ENCODE data around the gene RUNX3. TPM values are rescaled to one million over a fixed set of nuclear protein-coding genes. Genes with fewer than 3 reads are reported as not detected.
"Not testable (repeated sequence)": the region's sequence is repeated elsewhere in the genome, so short reads cannot be mapped to it uniquely, and the experiment has no call there.

The RUNX3 gene
- total RNA-seq, 1 donor from 2014 or later = 5.3 TPM

DNA sequence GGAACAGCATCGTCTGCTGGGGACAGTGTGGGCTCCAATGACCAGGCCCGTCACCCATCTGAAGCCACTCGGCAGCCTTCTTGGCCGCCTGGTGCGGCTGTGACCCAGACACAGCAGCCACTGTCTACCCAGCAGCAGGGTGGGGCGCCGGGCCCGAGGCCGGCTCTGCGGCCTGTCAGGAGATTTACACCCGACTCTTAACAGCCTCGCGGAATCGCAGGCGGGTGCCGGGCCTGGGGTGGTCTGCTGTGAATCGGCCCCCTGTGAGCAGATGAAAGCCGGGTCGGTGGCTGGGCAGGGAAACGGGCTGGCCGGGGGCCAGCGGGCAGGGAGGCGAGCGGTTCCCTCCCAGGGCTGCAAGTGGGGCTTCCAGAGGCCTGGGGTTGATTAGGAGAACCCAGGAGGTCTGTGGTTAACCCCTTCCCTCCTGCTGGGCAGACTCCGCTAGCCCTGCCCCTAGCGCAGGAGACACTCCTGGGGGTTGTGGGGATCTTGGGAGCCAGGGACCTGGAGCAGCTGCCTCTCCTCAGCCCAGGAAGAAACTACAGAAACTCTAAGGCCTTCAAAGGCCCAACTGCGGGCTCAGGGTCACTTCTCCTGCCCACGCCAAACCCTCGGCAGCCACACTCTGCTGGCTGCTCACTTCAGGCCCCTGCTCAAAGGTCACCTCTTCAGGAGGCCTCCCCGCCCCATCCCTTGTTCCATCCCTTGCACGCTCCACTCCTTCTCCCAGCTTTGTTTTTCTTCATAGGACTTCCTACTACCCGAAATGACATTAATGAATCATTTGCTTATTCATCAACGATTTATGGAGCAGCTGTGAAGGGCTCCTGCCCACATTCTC lies 15.6 kb downstream of the RUNX3 start:
- DNase-seq (ENCODE audit: low spot score) = no peak

DNA sequence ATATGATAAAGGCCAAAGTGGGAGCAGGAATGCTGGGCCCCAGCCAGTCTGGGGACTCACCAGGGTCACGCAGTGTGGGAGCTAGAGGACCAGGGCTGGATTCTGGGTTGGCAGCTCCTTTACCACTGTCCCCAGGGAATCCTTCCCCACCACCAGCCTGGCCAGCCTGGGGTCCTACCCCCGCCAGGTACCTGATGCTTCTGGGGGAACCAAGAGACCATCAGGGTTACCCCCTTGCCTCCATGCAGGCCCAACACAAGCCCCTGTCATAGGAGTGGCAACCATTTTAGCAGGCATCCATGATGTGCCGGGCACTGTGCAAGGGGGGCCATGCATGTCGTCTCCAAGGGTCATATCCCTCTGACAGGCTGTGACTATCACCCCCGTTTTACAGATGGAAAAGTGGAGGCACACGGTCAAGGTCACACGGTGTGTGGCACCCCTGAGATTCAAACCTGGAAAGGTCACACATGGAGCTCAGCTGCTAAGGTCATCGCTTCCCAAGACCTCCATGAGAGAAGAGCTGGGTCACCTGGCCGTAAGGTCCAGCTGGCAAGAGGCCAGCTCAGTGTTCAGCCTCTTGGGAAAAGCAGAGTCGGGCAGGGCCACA lies 16.4 kb downstream of the RUNX3 start:
- no peak for DNase-seq (ENCODE audit: low spot score)

DNA sequence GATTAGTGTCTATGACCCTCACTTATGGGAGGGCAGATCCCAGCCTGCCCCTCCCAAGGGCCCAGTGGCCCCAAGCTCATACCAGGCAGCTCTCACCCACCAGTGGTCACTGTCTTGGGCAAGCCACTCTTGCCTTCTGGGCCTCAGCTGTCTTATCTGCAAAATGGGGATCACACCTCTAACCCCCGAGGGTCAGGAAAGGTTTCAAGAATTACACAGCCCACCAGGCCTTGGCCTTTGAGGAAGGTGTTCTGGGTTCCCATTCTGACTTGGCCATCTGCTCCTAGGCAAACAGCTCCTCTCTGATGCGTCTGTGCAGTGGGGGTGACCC lies 16.8 kb downstream of the RUNX3 start:
- DNase-seq (ENCODE audit: low spot score) = no peak

DNA sequence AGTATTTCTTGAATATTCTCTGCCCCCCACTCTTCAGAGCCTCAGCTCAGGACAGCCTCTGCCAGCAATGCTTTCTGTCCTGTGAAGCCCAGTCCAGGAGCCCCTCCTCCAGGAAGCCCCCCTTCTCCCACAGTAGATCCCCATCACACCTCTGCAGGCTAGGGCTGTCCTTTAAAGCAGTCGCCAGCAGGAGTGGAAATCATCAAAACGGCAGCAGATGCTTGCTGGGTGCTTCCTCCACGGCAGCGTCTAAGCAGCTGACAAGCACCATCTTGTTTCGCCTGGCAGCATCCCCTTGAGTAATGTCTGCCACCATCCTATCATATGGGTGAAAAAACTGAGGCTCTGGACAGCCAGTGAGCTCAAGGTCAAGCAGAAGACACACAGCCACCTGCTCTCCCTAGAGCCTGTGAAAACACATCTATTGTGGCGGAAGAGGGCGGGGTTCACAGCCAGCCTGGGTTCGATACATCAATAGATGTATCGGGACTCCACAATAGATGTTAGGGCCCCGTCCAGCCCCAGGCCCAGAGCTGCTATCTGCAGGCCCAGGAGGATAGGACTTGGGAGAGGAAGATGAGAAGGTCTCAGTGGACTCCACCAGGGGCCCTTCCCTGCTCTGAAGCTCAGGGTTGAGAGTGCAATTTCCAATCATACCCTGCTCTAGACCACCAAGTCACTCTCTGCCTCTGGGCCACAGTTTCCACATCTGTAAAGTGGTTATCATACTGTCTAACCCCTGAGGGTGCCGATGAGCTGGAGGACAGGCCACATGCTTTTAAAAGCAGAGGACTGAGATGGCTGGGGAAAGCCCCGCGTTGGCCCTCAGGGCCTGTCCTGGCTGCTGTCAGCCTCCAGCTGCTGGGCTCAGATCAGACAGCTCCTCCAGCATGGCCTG lies 17.5 kb downstream of the RUNX3 start:
- no peak for DNase-seq (ENCODE audit: low spot score)

DNA sequence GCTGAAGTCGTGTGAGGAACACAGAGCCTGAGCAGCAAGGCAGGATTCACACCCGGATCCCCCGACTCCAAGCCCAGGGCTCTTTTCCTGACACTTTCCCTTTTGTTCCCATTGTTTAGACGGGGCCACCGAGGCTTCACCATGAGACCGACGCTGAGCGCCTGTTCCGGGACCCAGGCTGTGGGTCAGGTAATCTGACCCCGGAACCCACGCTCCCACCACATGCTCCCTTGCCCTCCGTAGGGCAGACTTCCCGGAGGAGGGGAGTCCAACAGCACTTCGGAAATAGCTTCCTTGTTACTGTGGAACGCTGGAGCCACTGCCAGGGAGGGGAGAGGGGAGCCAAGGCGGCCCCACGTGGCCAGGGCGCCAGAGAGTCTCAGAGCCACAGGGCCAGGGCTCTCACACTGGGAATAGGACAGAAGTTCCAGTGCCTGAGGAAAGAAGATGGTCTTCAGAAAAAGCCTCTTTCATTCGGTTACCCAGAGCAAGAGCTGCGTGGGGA lies 18.4 kb downstream of the RUNX3 start:
- no peak for DNase-seq (ENCODE audit: low spot score)

DNA sequence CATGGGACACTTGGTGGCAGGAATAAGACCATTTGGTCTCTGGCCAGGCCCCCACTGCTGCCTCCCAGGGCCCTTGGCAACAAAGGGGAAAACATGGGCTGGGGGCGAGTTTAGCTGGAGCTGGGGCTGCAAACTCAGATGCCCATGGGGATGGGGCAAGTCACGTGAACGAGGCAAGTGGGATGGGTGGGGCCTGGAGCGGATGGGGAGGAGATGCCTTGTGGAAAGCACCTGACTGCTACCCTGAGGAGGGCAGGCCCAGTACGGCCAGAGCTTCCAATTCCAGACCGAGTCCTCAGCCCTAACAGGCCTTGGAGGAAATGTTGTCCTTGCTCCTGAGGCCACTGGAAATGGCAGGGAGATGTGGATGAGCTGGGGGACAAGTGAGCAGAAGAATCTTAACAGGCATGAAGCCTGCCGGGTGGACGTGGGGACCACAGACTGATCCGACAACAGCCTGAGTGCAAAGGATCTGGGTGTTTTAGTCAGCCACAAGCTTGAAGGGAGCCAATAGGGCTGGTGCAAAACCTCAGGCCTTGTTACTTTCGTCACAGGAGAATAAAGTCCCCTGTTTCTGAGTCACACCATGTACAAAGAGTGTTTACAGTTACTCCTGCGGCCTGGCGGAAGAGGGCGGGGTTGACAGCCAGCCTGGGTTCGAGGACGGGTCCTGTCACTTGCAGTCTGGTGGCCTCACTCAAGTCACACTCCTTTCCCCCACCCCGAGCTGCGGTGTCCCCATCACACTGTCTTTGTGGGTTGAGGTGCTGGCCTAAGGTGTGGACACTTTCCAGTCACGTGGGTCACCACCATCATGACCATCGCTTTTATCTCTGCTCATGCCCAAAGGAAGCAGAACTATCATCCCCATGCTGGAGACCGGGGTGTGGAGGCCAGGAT lies 19.1 kb downstream of the RUNX3 start:
- peak; percentile 61 for DNase-seq (ENCODE audit: low spot score)

DNA sequence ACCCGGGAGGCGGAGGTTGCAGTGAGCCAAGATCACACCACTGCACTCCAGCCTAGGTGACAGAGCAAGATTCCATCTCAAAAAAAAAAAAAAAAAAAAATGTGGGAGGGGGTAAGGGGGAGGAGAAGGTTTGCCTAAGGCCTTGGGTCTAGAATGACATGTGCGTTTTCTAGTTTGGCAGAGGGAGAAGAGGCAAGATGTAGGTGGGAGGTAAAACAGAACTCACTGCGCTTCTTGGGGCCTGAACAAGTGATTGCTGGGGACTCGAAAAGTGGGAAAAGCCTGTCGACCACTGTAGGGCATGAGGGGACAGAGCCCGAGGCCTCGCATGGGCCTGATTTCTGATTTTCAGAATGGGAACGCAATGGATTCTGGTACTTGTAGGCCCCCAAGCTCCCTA lies 19.9 kb downstream of the RUNX3 start:
- DNase-seq (ENCODE audit: low spot score) = no peak

DNA sequence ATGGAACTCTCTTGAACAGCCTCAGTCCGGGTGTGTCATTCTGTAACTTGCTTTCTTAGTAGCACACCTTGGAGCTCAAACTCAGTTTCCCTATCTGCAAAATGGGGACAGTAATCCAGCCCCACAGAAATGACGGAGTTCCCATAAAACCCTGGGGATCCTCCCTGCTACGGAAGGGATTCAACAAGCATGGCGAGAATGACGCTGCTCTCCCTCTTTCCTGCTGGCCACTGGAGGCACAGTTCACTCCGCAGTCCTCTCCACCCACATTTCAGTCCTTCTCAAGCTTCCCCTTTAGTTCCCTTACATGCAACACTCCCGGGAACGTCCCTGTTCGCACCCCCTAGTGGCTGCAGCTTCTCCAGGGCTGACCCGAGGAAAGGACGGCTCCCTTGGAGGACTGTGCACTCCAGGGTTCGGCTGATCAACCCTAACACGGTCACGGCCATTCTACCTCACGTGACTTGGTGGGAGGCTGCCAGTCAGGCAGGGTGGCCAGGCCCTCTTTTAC lies 20.6 kb downstream of the RUNX3 start:
- no peak for DNase-seq (ENCODE audit: low spot score)

DNA sequence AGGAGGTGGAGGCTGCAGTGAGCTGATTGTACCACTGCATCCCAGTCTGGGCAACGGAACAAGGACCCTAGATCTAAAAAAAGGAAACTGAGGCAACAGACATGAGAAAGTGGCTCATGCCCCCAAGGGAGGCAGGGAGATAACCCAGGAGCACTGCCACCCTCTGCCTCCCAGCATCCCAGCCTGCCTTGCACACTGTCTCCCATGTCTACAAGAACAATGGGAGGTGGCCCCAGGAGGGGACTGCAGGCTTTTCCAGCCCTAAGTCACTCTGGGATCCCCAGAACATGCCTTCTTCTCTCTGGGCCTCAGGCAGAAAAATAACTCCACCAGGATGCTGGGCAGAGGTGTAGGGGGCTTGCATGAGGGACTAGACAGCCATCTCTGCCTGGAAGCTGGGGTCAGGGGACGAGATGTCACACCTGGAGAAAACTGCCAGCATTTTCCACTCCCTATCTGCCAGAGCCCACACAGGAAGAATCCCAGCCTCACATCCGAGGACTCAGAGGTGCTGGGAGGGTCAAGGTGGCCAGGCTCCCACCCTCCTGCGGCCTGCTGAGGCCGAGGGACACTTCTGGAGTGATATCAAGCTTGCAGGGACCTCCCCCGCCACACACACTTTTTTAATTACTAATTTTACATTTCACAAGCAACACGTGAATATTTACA lies 21.4 kb downstream of the RUNX3 start:
- DNase-seq (ENCODE audit: low spot score) = no peak

DNA sequence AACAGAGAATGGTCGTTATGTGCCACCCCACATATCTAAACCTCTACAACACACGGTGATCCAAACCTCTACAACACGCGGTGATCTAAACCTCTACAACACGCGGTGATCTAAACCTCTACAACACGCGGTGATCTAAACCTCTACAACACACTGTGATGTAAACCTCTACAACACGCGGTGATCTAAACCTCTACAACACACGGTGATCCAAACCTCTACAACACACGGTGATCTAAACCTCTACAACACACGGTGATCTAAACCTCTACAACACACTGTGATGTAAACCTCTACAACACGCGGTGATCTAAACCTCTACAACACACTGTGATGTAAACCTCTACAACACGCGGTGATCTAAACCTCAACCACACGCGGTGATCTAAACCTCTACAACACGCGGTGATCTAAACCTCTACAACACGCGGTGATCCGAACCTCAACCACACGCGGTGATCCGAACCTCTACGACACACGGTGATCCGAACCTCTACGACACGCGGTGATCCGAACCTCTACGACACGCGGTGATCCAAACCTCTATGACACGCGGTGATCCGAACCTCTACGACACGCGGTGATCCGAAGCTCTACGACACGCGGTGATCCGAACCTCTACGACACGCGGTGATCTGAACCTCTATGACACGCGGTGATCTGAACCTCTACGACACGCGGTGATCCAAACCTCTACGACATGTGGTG lies 22.3 kb downstream of the RUNX3 start:
- not testable (repeated sequence) for DNase-seq (ENCODE audit: low spot score)

DNA sequence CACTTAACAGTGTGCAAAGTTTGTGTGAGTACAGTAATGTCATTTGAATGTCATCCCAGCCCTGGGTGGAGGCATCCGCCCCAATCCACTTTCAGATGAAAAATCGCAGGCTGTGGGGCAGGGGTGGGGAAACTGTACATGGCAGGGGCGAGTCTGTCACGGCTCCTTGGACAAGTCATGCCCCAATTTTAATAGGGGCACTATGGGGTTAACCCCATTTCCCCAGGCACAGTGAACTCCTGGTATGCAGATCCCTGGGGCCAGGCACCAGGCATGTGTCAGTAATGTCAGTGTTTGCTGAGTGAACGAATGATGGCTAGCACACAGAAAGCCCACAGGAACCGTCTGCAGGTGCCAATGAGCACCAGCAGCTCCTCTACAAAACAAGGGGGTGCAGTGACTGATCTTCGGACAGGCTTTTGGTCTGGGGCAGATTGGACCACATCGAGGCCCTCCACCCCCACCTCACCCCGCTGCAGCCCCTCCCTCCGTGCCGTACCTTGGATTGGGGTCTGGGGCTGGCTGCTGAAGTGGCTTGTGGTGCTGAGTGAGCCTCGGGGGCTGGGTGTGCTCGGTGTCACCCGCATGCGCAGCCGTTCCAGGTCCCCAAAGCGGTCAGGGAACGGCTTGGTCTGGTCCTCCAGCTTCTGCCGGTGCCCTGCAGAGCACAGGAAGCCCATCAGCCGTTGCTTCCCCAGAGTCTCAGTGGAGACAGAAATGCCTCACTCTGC lies 23.2 kb downstream of the RUNX3 start:
- no peak for DNase-seq (ENCODE audit: low spot score)

DNA sequence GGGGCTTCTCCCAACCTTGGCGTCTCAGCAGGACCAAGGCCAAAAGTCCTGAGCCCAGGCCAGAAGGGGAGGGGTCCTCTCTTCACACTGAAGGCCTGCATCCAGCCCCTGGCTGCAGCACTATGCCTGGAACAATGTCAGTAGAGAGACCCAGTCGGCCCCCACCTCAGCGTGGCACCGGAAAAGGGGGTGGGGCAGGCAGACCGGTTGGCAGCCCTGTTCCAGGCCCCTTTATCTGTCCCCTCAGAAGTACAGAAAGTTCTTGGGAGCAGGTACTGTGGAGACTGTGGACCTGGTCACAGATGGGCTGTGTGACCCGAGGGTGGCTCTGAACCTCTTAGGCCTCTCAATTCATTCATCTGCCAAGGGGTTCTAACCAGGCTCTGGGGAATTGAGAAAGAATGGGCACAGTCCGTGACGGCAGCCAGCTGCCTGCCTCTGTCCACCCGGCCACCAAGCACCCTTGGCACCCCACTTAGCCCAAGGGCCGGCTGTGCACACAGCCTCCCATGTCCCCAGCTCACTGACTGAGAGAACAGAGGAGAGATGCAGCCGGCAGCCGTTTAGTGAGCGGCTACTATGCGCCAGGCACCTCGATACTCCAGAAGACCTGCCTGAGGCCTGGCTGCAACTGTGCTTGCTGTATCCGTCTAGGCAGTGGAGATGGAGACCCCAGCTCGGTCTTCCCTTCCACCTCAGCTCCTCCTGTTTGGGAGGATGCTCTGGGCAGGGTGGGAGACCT lies 23.9 kb downstream of the RUNX3 start:
- DNase-seq (ENCODE audit: low spot score) = no peak

DNA sequence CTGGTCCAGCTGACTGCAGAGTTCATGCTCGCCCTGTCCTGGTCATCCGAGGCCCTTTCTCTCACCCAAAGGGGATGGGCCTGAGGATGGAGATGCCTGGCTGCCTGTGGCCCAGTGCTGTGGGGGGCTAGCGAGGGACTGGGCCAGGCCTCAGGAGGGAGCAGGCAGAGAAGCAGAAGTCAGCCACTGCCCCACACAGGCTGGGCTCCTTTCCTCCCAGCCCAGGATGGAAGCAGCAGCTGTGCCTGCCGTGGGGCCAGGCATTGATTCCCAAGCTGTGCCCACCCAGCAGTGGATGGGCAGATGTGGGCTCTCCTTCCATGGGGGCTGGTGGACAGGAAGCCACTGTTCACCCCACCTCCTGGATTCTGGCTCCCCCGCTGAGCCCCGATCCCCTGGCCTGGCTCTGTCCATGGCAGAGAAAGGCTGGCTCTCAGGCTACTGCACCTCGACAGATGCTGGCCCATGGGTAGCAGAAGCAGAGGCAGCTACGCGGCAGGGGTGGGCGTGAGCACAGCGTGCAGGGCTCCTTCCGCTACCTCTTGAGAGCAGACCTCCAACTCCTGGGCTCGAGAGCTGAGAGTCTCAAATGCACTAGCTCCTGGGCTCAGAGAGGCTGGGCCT lies 24.6 kb downstream of the RUNX3 start:
- no peak for DNase-seq (ENCODE audit: low spot score)

DNA sequence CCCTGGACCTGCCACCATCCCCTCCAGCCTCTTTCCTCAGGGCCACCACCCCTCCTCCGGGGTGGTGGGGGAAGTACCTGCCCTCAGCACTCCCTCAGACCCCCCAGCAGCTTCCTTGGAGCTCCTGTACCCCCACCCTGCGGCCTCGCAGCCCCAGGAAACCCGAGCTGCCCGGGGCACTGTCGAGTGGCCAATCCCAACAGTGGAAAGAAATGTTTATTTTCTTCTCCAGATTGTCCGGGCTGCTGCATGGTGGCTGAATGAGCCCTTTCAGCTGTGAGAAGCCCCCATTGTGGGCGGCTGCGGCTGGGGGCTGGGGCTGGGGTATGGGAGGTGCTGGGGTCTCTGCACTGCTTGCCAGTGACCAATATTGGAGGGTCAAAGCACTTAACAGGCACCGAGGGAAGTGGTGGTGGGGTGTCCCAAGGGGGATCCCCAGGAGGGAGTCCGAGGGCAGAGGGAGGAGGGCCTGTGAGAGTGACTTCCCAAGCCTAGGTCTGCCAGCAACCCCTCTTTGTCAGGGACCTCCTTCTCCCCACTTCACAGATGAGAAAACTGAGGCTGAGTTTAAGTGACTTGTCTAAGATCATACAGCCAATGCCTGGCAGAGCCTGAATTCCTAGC lies 25.2 kb downstream of the RUNX3 start:
- DNase-seq (ENCODE audit: low spot score) = no peak

DNA sequence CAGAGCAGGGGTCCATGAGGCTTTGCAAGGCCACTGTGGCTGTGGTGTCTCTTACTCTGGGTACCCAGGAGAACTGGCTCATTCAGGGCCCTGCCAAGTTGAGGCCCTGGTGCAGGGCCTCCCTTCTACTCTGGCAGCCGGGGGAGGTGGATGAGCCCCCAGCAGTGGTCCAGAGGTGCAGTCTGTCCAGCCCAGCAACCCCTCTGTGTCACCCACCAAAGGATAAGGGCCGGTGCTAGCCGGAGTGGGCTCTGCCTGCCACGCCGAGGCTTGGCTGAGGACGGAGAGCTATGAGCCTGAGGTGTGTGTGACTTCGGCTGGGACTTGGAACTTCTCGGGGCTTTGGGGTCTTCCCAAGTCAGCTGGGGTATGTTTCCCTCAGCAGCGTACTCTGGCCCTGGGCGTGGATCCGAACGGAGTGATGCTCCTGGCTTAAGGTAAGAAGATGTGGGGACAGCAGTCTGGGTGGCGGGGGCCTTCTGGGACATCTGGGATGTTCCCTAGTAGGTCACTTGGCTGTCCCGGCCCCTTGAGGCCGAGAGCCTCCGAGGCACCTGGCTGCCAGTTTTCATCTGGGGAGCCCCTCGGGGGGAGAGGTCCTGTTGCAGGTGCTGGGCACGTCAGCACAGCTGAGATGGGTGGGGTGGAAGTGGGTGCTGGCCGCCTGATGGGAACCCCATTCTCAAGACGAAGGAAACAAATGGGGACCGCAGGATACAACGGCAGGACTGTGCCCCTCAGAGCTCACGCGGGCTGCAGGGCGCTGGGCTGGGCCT lies 25.9 kb downstream of the RUNX3 start:
- DNase-seq (ENCODE audit: low spot score) = no peak

DNA sequence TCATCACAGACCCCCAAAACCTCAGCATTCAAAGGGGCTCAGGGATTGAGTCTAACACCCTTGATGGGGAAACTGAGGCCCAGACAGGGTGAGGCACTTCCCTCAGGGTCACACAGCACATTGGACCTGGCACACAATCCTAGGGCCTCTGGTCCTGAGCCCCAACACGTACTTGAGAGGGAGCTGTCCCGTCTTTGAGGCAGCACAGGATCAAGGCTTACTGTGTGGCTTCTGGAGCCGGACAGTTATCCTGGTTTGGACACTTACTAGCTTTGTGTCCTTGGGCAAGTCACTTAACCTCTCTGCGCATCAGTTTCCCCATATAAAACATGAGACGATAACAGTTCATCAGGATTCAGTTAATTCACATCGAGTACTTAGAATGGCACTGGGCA lies 26.5 kb downstream of the RUNX3 start:
- DNase-seq (ENCODE audit: low spot score) = no peak

DNA sequence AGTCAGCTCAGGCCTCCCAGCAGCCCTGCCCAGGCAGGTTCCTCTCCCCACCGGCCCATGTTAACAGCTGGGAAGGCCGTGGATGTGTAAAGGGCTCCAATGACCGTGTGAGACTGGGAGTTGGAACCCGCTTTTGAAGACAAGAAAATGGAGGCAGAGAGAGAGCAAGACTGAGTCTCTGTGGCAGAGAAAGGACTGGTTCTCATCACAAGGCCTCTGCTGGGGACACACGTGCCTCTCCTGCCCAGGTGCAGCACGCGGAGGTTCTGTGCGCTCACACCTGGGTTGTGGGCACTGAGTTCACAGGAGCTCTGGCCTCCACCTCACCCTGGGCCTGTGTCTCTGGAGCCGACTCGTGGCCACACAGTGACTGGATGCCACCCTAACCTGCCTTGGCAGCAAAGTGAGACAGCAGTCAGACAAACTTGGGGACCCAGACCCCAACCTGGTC lies 27.0 kb downstream of the RUNX3 start:
- DNase-seq (ENCODE audit: low spot score) = no peak
